Measurements from ENCODE around the gene ID4. TPM values are rescaled to one million over a fixed set of nuclear protein-coding genes. Genes with fewer than 3 reads are reported as not detected.

Gene ID4
- total and polyA plus RNA-seq, 2 donors (not counting 1 experiment from before 2014, with no cell fraction given): not detected

GRCh38 chr6:19798362-19798761 lies 38.8 kb upstream of the ID4 start:
- Histone ChIP-seq H3K27ac (ENCODE audit: low read length in 2 of 2) (no peak overlapping the region), H3K4me1 (ENCODE audit: control insufficient read depth in 2 of 2, insufficient read depth in 2 of 2, low read length in 2 of 2) (no peaks in the 10 kb centered on the region), H3K27me3 (replicated peaks in 1 of 4; ENCODE audit: control extremely low read depth in 1 of 4, control insufficient read depth in 3 of 4, insufficient read depth in 4 of 4, low read length in 3 of 4) (no peaks in the 10 kb centered on the region), H3K36me3 (replicated peaks in 1 of 2; ENCODE audit: control extremely low read depth in 1 of 2, control insufficient read depth in 1 of 2, extremely low read depth in 1 of 2, insufficient read depth in 2 of 2, low read length in 1 of 2) (no peaks in the 10 kb centered on the region), H3K4me2 (replicated peaks; ENCODE audit: low read depth, low read length, poor library complexity, severe bottlenecking) (no peak overlapping the region), H2AFZ (ENCODE audit: insufficient read depth, low read depth, low read length, poor library complexity, severe bottlenecking) (no peak overlapping the region), H4K20me1 (ENCODE audit: control insufficient read depth, insufficient read depth, low read length, poor library complexity, severe bottlenecking) (no peaks in the 10 kb centered on the region), H3K9ac (ENCODE audit: low read length) (no peak overlapping the region), H3K79me2 (ENCODE audit: control insufficient read depth, insufficient read depth, low read length) (no peaks in the 10 kb centered on the region), H3K9me3 (ENCODE audit: control extremely low read depth in 1 of 3, control insufficient read depth in 2 of 3, insufficient read depth in 1 of 3, low read length in 2 of 3) (no peaks in the 10 kb centered on the region), H3K4me3 (ENCODE audit: control extremely low read depth in 1 of 5, extremely low read depth in 1 of 5, insufficient read depth in 1 of 5, low read depth in 2 of 5, low read length in 4 of 5) (no peak overlapping the region)
- Mint-ChIP-seq H3K27me3 (peaks cover 16% of the 10 kb centered on the region), H3K9me3 (ENCODE audit: insufficient read depth) (peaks cover 4% of the 10 kb centered on the region), H3K4me3 (no peak overlapping the region), H3K4me1 (no peaks in the 10 kb centered on the region), H3K27ac (no peak overlapping the region)
- intact Hi-C loops (cut with micrococcal nuclease): no loop called here
- no CpG with 5 or more reads among the region's 1 CpG for WGBS (ENCODE audit: insufficient coverage)
- CTCF ChIA-PET: no interaction called here
- no peak for ATAC-seq (ENCODE audit: low read depth)
- POLR2A ChIA-PET: no interaction called here
- TF ChIP-seq CTCF (IDR thresholded peaks at IDR 0.05) (no peak), EZH2 (IDR thresholded peaks at IDR 0.05; ENCODE audit: borderline replicate concordance, insufficient read depth, low read depth, low read length, poor library complexity, severe bottlenecking) (no peak)
- DNase-seq: no peak

DNA sequence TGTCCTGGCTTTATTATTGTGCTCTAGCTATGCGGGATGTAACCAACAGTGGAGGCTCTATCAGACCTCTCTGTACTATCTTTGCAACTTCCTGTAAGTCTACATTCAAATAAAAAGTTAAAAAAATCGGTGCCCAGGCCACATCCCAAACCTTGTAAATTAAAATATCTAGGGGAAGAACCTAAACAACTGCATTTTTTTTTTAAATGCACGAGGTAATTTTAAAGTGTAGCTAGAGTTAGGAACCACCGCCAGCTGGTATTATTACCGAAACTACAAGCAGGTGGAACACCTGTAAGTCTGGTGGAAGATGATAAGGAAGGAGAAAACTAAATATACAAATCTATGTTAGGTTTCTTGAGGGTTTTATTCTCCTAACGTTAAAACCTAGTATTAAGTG lies 34.5 kb upstream of the ID4 start:
- no peaks in the 10 kb centered on the region for H3K79me2 ChIP-seq (ENCODE audit: control insufficient read depth, insufficient read depth, low read length)
- no peaks in the 10 kb centered on the region for H3K36me3 ChIP-seq (replicated peaks in 1 of 2; ENCODE audit: control extremely low read depth in 1 of 2, control insufficient read depth in 1 of 2, extremely low read depth in 1 of 2, insufficient read depth in 2 of 2, low read length in 1 of 2)
- CTCF ChIA-PET: no interaction called here
- ATAC-seq (ENCODE audit: low read depth) (no peak), DNase-seq (no peak)
- H4K20me1 ChIP-seq (ENCODE audit: control insufficient read depth, insufficient read depth, low read length, poor library complexity, severe bottlenecking): no peaks in the 10 kb centered on the region
- H3K9me3 ChIP-seq (ENCODE audit: control extremely low read depth in 1 of 3, control insufficient read depth in 2 of 3, insufficient read depth in 1 of 3, low read length in 2 of 3): peaks cover 0 to 5% (median 0%) of the 10 kb centered on the region in 3 donors
- H3K4me3 ChIP-seq (ENCODE audit: control extremely low read depth in 1 of 5, extremely low read depth in 1 of 5, insufficient read depth in 1 of 5, low read depth in 2 of 5, low read length in 4 of 5): no peak overlapping the region
- H3K4me2 ChIP-seq (replicated peaks; ENCODE audit: low read depth, low read length, poor library complexity, severe bottlenecking): no peak overlapping the region
- Mint-ChIP-seq H3K4me3 (no peak overlapping the region), H3K9me3 (ENCODE audit: insufficient read depth) (no peaks in the 10 kb centered on the region), H3K27me3 (peaks cover 38% of the 10 kb centered on the region), H3K27ac (no peak overlapping the region), H3K4me1 (peaks cover 12% of the 10 kb centered on the region)
- no peak overlapping the region for H3K9ac ChIP-seq (ENCODE audit: low read length)
- peaks cover 7% of the 10 kb centered on the region in 2 donors for H3K4me1 ChIP-seq (ENCODE audit: control insufficient read depth in 2 of 2, insufficient read depth in 2 of 2, low read length in 2 of 2)
- WGBS (ENCODE audit: insufficient coverage): no CpG with 5 or more reads among the region's 6 CpGs
- no peak overlapping the region for H3K27ac ChIP-seq (ENCODE audit: low read length in 2 of 2)
- no peak overlapping the region for H2AFZ ChIP-seq (ENCODE audit: insufficient read depth, low read depth, low read length, poor library complexity, severe bottlenecking)
- TF ChIP-seq EZH2 (IDR thresholded peaks at IDR 0.05; ENCODE audit: borderline replicate concordance, insufficient read depth, low read depth, low read length, poor library complexity, severe bottlenecking) (no peak), CTCF (IDR thresholded peaks at IDR 0.05) (no peak)
- POLR2A ChIA-PET: no interaction called here
- intact Hi-C loops (cut with micrococcal nuclease): no loop called here
- peaks cover 0 to 20% (median 4%) of the 10 kb centered on the region in 4 experiments for H3K27me3 ChIP-seq (replicated peaks in 1 of 4; ENCODE audit: control extremely low read depth in 1 of 4, control insufficient read depth in 3 of 4, insufficient read depth in 4 of 4, low read length in 3 of 4)

All from B cell (primary cell).